Spleen (tissue), 7 donors: ENCODE measurements around the gene SUCLG2.

Experiments used
- POLR2A ChIP-seq, 3 donors: fragments of 450-650 bp; IDR thresholded peaks; one replicate each; pipeline ENCODE4 v1.5.1; 2017; ENCODE audit warnings: antibody characterized with exemption in 3 of 3, mild to moderate bottlenecking in 1 of 3
- TF ChIP-seq, protein P1 (sequence below), 11 experiments: fragments of 200-600 bp in 7 of 11; fragments of 450-650 bp in 4 of 11; sonication (generic) in 4 of 11; IDR thresholded peaks in 8 of 11; conservative IDR thresholded peaks in 3 of 11; 1 replicate in 7 of 11; 2 replicates in 4 of 11; pipeline versions ENCODE4 v1.4.0 to v1.8.0; 2016 to 2021; ENCODE audit warnings: antibody characterized with exemption in 11 of 11, inconsistent platforms in 4 of 11, mild to moderate bottlenecking in 1 of 11
- donor health status: DM: no; HTN: no; CAD: no; lungs with moderate emphysema.
- donor health status: DM: no; HTN: no; CAD: no.
- donor health status: DM: no; HTN: no; CAD: no.

DNA sequence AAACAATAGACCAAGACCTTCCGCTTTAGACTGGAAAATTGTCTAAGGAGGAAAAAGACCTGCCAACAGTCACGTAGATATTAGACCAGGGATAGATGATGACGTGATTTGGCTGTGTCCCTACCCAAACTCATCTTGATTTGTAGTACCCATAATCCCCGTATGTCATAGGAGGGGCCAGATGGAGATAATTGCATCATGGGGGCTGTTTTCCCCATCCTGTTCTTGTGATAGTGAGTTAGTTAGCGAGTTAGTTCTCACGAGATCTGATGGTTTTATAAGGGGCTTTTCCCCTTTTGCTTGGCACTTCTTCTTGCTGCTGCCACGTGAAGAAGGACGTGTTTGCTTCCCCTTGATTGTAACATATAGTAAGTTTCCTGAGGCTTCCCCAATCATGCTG, 31.7 kb upstream of the SUCLG2 start:
- TF ChIP-seq, protein P1, sequence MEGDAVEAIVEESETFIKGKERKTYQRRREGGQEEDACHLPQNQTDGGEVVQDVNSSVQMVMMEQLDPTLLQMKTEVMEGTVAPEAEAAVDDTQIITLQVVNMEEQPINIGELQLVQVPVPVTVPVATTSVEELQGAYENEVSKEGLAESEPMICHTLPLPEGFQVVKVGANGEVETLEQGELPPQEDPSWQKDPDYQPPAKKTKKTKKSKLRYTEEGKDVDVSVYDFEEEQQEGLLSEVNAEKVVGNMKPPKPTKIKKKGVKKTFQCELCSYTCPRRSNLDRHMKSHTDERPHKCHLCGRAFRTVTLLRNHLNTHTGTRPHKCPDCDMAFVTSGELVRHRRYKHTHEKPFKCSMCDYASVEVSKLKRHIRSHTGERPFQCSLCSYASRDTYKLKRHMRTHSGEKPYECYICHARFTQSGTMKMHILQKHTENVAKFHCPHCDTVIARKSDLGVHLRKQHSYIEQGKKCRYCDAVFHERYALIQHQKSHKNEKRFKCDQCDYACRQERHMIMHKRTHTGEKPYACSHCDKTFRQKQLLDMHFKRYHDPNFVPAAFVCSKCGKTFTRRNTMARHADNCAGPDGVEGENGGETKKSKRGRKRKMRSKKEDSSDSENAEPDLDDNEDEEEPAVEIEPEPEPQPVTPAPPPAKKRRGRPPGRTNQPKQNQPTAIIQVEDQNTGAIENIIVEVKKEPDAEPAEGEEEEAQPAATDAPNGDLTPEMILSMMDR (IDR thresholded peaks at IDR 0.05 in 8 of 11, conservative IDR thresholded peaks at IDR 0.05 in 3 of 11), result no peak
- TF ChIP-seq POLR2A (IDR thresholded peaks at IDR 0.05), result no peak
